ENCODE data around the gene SLC39A1.
"Not testable (repeated sequence)": the region's sequence is repeated elsewhere in the genome, so short reads cannot be mapped to it uniquely, and the experiment has no call there.

Gene SLC39A1, protein sequence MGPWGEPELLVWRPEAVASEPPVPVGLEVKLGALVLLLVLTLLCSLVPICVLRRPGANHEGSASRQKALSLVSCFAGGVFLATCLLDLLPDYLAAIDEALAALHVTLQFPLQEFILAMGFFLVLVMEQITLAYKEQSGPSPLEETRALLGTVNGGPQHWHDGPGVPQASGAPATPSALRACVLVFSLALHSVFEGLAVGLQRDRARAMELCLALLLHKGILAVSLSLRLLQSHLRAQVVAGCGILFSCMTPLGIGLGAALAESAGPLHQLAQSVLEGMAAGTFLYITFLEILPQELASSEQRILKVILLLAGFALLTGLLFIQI

DNA sequence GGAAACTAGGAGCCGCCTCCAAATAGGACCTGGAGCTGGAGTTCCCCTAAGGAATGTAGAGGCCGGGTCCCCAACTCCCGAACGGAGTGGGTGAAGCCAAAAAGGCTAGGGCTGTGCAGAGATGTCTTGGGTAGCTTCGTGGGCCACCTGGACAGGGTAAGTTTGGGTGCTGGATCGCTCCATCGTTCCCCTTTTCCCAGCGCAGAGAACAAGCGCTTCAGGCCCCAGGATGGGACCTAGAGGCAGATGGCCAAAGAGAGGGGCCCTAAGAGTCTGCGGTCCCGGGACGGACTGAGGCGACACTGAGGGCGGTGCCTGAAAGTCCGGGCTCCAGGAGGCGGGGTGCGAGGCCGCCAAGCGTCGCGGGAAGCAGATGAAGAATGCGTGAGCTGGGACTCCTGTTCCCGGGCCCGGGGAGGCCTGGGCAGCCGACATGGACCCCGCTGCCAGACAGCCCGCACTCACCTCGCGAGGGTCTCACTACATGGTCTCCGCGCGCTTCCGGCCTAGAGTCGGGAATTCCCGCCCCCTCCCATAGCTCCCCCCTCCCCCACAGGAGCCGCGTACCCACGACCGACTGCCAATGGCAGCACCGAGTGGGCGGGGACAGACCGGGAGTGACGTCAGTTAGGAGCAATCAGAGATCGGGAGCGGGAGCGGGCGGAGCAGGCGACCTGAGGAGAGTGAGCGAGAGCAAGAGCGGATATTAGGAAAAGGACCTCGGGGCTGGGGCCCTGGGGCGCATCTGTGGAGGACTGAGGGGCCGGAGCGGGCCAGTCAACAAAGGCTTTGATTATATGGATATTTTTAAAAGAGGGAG is at the start of gene SLC39A1:
Gene SLC39A1, minus strand, starts transcription at position 508 of the 820 bp plus-strand sequence. CDS start 822 bp downstream, outside the sequence.
- peak; percentile 100 for DNase-seq

GRCh38 chr1:154012543-154012942 is 49.2 kb upstream of the SLC39A1 start:
- not testable (repeated sequence) for DNase-seq

DNA sequence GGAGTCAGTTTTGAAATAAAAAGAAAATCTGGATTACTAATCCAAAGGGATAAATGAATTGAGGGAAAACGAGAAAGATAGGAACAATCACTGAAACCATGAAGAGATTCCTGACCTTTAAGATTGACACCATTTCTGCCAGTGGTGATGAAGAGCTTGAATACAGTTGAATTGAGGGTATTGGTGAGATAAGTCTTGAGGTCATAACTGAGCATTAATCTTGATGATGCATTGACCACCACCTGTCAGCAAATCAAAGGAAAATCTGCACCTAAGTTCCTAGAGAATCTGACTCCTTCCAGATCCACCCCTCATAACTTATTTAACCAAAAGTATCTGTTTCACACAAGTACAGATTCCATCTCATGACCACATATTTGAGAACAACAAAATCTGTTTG is 48.8 kb upstream of the SLC39A1 start:
- no peak for DNase-seq

GRCh38 chr1:154006136-154006535 is 42.8 kb upstream of the SLC39A1 start:
- no peak for DNase-seq

DNA sequence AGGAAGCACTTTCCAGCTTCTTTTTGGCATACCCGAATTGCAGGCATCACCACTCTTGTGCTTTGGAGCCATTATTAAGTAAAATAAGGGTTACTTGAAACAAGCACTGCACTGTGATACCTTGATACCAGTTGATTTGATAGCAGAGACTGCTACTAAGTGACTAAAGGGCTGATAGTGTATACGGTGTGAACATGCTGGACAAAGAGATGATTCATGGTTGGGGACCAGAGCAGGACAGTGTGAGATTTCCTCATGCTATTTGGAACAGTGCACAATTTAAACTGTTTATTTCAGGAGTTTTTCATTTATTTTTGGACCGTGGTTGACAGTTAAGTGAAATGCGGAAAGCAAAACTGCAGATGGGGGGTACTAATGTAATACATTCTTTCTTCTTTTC is 37.1 kb upstream of the SLC39A1 start:
- DNase-seq: no peak

DNA sequence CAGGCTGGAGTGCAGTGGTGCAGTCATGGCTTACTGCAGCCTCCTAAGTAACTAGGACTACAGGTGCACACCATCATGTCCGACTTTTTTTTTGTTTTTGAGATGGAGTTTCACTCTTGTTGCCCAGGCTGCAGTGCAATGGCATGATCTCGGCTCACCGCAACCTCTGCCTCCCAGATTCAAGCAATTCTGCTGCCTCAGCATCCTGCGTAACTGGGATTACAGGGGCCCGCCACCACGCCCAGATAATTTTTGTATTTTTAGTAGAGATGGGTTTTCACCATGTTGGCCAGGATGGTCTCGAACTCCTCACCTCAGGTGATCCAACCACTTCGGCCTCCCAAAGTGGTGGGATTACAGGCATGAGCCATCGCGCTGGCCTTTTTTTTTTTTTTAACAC is 33.5 kb upstream of the SLC39A1 start:
- not testable (repeated sequence) for DNase-seq

DNA sequence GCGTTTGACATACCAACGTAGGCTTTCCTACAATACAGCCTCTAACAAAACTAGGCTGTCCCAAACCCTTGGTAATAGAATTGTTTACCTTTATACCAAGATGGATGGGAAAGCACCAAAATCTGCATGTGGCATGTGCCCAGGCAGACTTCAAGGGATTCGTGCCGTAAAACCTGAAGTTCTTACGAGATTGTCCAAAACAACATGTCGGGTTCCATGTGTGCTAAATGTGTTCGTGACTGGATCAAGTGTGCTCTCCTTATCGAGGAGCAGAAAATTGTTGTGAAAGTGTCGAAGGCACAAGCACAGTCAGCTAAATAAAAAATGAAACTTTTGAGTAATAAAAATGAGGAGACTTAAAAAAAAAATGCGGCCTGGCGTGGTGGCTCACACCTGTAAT is 32.3 kb upstream of the SLC39A1 start:
- DNase-seq: no peak

- DNase-seq: no peak
Observed at GRCh38 chr1:153995202-153995601, 31.9 kb upstream of the SLC39A1 start.

GRCh38 chr1:153991806-153992205 is 28.5 kb upstream of the SLC39A1 start:
- DNase-seq: no peak

DNA sequence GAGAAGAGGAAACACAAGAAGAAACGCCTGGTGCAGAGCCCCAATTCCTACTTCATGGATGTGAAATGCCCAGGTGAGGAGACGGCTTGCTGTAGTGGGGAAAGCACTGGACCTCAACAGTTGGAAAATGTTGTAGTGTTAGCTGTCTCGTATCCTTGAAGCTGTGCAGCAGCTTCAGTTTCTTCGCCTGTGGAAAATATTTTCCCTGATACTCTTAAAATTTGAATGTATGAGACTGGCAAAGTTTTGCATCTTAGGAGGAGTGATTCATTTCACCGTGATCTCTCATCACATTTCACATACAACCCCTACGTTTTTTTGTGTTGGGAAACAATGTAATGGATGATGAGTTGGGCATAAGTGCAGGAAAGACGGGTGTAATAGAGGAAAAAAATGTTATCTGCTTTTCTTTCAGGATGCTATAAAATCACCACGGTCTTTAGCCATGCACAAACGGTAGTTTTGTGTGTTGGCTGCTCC is 27.9 kb upstream of the SLC39A1 start:
- no peak for DNase-seq

DNA sequence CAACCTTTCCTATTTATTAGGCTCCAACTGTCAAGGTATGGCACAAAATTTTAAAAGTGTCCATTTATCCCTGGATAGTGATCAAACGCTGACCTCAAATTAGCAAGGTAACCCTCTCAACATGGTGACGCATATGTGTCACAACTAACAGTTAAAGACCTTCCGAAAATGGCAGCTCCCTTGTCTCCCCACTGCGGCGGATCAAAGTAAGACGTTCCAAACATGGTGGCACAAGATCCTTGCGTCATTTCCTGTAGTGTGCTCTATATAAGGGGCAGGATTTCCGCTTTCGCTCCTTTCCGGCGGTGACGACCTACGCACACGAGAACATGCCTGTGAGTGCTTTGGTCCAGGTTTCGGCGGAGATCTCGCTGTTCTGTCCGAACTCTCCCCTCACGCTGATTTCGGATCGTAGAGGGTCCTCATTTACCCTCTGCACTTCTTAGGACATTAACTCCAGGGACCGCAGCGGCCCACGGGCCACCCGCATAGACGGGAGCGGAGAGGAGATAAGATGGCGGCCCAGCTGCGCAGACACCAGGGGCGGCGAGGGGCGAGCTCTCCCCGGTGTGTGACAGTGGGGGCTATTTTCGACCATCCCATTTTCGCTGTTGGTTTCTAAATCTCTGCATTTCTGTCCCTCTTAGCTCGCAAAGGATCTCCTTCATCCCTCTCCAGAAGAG is 27.3 kb upstream of the SLC39A1 start, which contains the start of gene RPS27:
Gene RPS27, plus strand, starts transcription at position 295 of the 683 bp plus-strand sequence. Its CDS starts 35 bp downstream, at position 330.
- DNase-seq: peak; percentile 99

DNA sequence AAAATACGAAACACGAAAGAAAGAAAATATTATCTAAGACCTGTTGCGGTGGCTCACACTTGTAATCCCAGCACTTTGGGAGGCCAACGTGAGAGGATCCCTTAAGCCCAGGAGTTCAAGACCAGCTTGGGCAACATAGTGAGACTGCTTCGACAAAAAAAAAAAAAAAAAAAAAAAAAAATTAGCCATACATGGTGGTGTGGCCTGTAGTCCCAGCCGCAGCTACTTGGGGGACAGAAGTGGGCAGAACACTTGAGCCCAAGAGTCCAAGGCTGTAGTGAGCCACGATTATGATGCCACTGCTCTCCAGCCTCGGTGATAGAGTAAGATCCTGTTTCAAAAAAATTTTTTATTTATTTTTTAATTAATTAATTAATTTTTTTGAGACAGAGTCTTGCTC is 24.3 kb upstream of the SLC39A1 start:
- no peak for DNase-seq

GRCh38 chr1:153985941-153986761 is 22.8 kb upstream of the SLC39A1 start, which contains the start of gene RAB13:
RAB13 (minus strand) TSS chr1:153986339; CDS start chr1:153986236, 103 bp downstream.
- DNase-seq: peak; percentile 91

DNA sequence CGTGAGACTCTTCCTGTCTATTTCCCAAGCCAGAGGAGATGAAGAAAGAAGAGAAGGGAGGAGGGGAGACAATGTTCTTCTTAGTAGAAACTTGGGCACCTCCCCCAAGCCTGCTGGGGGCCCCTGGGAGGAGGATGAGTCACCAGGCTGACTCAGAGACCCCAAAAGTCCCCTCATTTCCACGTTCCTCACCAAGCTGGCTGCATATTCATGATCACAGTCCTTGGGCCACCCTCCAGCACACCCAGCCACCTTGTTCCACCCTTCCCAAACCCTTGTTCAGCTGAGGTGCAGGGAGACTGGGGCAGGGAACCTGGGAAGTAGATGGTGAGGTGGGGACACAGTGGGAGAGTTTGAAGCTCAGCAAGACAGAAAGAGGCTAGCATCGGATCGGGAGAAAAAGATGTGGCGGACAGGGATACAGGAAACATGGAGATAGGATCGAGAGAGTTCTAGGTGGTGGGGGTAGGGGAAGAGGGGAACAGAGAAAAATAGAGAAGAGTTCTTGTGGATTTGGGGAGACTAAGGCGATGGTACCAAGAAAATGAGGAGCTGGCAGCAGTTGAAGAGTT is 22.1 kb upstream of the SLC39A1 start:
- no peak for DNase-seq

DNA sequence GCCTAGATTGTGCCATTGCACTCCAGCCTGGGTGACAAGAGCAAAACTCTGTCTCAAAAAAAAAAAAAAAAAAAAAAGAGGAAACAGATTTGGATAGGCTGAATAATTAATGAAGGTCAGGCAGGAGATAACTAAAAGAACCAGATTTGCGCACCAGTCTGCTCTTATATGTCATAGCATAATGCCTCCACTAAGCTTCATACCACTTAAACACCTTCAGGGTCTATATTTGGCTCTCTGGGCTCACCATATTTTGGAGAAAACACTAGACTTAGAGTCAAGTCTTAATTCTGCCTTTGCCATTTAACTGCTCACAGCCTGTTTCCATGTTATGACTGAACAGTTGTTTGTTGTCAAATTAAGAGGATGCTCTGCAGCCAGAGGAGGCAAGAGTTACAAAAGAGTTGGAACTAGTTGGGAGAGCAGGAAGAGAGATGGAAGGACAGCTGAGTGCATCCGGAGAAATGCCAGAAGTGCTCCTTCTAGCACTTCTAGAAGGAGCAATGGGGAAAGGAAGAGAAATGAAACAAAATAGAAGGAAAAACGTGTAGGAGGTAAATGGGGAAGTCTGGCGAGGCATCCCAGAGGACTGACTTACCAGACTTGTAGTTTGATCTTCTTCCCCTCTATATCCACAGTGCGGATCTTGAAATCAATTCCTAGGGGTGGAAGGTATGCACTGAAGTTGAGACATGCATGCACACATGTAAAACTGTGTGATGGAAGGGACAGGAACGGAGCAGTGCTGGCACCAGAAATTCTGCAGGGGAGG is 21.0 kb upstream of the SLC39A1 start:
- no peak for DNase-seq

GRCh38 chr1:153981735-153982134 is 18.4 kb upstream of the SLC39A1 start:
- not testable (repeated sequence) for DNase-seq

GRCh38 chr1:153979091-153979490 is 15.8 kb upstream of the SLC39A1 start:
- DNase-seq: not testable (repeated sequence)

- no peak for DNase-seq
Observed at GRCh38 chr1:153978274-153978909, 15.1 kb upstream of the SLC39A1 start.

- peak; percentile 96 for DNase-seq
Observed at GRCh38 chr1:153977250-153978240, 14.2 kb upstream of the SLC39A1 start, which contains the start of gene JTB. JTB (minus strand) TSS chr1:153977674; CDS start chr1:153977252, 422 bp downstream.

Data from eye (tissue), 1 donor.